H1 (cell line): Measurements from ENCODE around the gene DEPP1. TPM values are rescaled to one million over a fixed set of nuclear protein-coding genes. Genes with fewer than 3 reads are reported as not detected.

ENCODE experiments used
- CTCF ChIA-PET: fragments of 300-600 bp; sonication (Branson Sonifier 250); formaldehyde crosslinking; loops from one replicate; lab custom pipeline; 2021; ENCODE audit not compliant: partially characterized antibody; lab: Charles Lee
- POLR2A ChIA-PET: fragments of 300-600 bp; sonication (Branson Sonifier 250); formaldehyde crosslinking; loops from one replicate; lab custom pipeline; 2021; ENCODE audit warnings: inconsistent platforms; ENCODE audit not compliant: partially characterized antibody; lab: Charles Lee
- DNase-seq, 2 experiments: peaks; one replicate each; pipeline versions ENCODE4 v3.0.0 to v3.0.0-alpha.2; 2010 to 2022; ENCODE audit warnings: low spot score in 2 of 2, low read depth in 1 of 2, mixed read lengths in 1 of 2
- FAIRE-seq: peaks from 2 replicates; lab custom pipeline; 2011; peaks lifted over from hg19 to GRCh38; lab: Jason Lieb, UNC
- H2AFZ ChIP-seq: 2 replicates; pipeline ENCODE4 v1.8.1; 2012; ENCODE audit warnings: low read length, inconsistent platforms
- H2AK5ac ChIP-seq: 2 replicates; pipeline ENCODE4 v1.6.1; 2013; ENCODE audit warnings: low read depth, low read length
- H2BK120ac ChIP-seq: replicated peaks from 2 replicates; pipeline ENCODE3; 2013; ENCODE audit warnings: low read depth, low read length, inconsistent platforms
- H2BK12ac ChIP-seq: 2 replicates; pipeline ENCODE4 v1.6.1; 2013; ENCODE audit warnings: low read depth, low read length
- H2BK15ac ChIP-seq: 2 replicates; pipeline ENCODE4 v1.6.1; 2013; ENCODE audit warnings: low read length
- H2BK20ac ChIP-seq: 2 replicates; pipeline ENCODE4 v1.6.1; 2013; ENCODE audit warnings: low read length
- H2BK5ac ChIP-seq: 2 replicates; pipeline ENCODE4 v1.6.1; 2013; ENCODE audit warnings: low read depth, low read length
- H3K14ac ChIP-seq: 2 replicates; pipeline ENCODE4 v1.6.1; 2013; ENCODE audit warnings: inconsistent platforms; ENCODE audit not compliant: insufficient read length
- H3K18ac ChIP-seq: 2 replicates; pipeline ENCODE4 v1.6.1; 2013; ENCODE audit warnings: low read length; ENCODE audit errors: extremely low read depth
- H3K23ac ChIP-seq: 2 replicates; pipeline ENCODE4 v1.6.1; 2013; ENCODE audit warnings: inconsistent platforms; ENCODE audit not compliant: insufficient read length
- H3K23me2 ChIP-seq: 2 replicates; pipeline ENCODE4 v1.6.1; 2013; ENCODE audit warnings: low read depth, low read length
- H3K27ac ChIP-seq: 2 replicates; pipeline ENCODE4 v1.6.1; 2011; ENCODE audit warnings: low read depth, low read length, inconsistent platforms
- H3K27me3 ChIP-seq, 4 experiments: replicated peaks in 1 of 4; 1 replicate in 1 of 4; 2 replicates in 3 of 4; pipeline versions ENCODE4 v1.6.1 to v1.8.1; 2011 to 2013; ENCODE audit warnings: low read length in 3 of 4, mild to moderate bottlenecking in 3 of 4, inconsistent platforms in 2 of 4, mixed read lengths in 2 of 4, moderate library complexity in 1 of 4; ENCODE audit not compliant: control insufficient read depth in 3 of 4, insufficient read depth in 3 of 4; ENCODE audit errors: extremely low read depth in 1 of 4
- H3K36me3 ChIP-seq, 4 experiments: 2 replicates each; pipeline versions ENCODE4 v1.6.1 to v1.8.1; 2011 to 2013; ENCODE audit warnings: mild to moderate bottlenecking in 4 of 4, low read length in 3 of 4, moderate library complexity in 2 of 4, control low read depth in 1 of 4, inconsistent platforms in 1 of 4; ENCODE audit not compliant: insufficient read depth in 4 of 4, control insufficient read depth in 2 of 4
- H3K4ac ChIP-seq: replicated peaks from 2 replicates; pipeline ENCODE3; 2013; ENCODE audit warnings: low read length, low read depth, mixed read lengths, inconsistent platforms; ENCODE audit not compliant: insufficient read length
- H3K4me1 ChIP-seq, 4 experiments: replicated peaks in 1 of 4; 1 replicate in 1 of 4; 2 replicates in 3 of 4; pipeline versions ENCODE4 v1.6.1 to v1.8.1; 2011 to 2013; ENCODE audit warnings: low read length in 3 of 4, inconsistent platforms in 2 of 4, mixed read lengths in 1 of 4; ENCODE audit not compliant: insufficient read depth in 4 of 4, control insufficient read depth in 3 of 4
- H3K4me2 ChIP-seq, 2 experiments: 2 replicates each; pipeline versions ENCODE4 v1.6.1 to v1.8.1; 2011 to 2013; ENCODE audit warnings: low read depth in 2 of 2, low read length in 2 of 2, control low read depth in 1 of 2, inconsistent platforms in 1 of 2, mild to moderate bottlenecking in 1 of 2; ENCODE audit not compliant: insufficient read depth in 1 of 2
- H3K4me3 ChIP-seq, 4 experiments: fragments of 200-600, 300-600 bp in 1 of 4; sonication (generic), shearing (Covaris generic), sonication (Bioruptor Twin) in 1 of 4; 2 replicates each; pipeline versions ENCODE4 v1.5.1 to v1.8.1; 2011 to 2016; ENCODE audit warnings: low read length in 4 of 4, low read depth in 3 of 4, control low read depth in 2 of 4, inconsistent platforms in 2 of 4, mild to moderate bottlenecking in 2 of 4, mixed read lengths in 1 of 4, moderate library complexity in 1 of 4; ENCODE audit not compliant: insufficient read depth in 2 of 4; ENCODE audit errors: extremely low read depth in 1 of 4
- H3K56ac ChIP-seq: replicated peaks from 2 replicates; pipeline ENCODE3; 2013; ENCODE audit warnings: low read depth, mild to moderate bottlenecking, mixed read lengths, low read length, inconsistent platforms; ENCODE audit not compliant: insufficient read length
- H3K79me1 ChIP-seq: 2 replicates; pipeline ENCODE4 v1.6.1; 2013; ENCODE audit warnings: low read depth, low read length, control low read depth
- H3K79me2 ChIP-seq, 2 experiments: 2 replicates each; pipeline versions ENCODE4 v1.6.1 to v1.8.1; 2012 to 2013; ENCODE audit warnings: low read length in 2 of 2, mild to moderate bottlenecking in 2 of 2, inconsistent platforms in 1 of 2; ENCODE audit not compliant: insufficient read depth in 2 of 2, control insufficient read depth in 1 of 2
- H3K9ac ChIP-seq, 4 experiments: replicated peaks in 1 of 4; 1 replicate in 1 of 4; 2 replicates in 3 of 4; pipeline versions ENCODE4 v1.6.1 to v1.8.1; 2011 to 2013; ENCODE audit warnings: low read depth in 3 of 4, low read length in 3 of 4, control low read depth in 2 of 4, mild to moderate bottlenecking in 2 of 4, moderate library complexity in 2 of 4, inconsistent platforms in 1 of 4; ENCODE audit errors: extremely low read depth in 1 of 4
- H3K9me3 ChIP-seq, 2 experiments: 2 replicates each; pipeline versions ENCODE4 v1.6.1 to v1.8.1; 2012 to 2013; ENCODE audit warnings: mild to moderate bottlenecking in 2 of 2, moderate library complexity in 2 of 2, control low read depth in 1 of 2, inconsistent platforms in 1 of 2, low read depth in 1 of 2, low read length in 1 of 2, mixed read lengths in 1 of 2; ENCODE audit not compliant: insufficient read depth in 2 of 2
- H4K20me1 ChIP-seq, 2 experiments: replicated peaks in 1 of 2; 2 replicates each; pipeline versions ENCODE3 to v1.8.1; 2011 to 2013; ENCODE audit warnings: inconsistent platforms in 2 of 2, low read length in 2 of 2, mild to moderate bottlenecking in 1 of 2; ENCODE audit not compliant: insufficient read depth in 2 of 2, control insufficient read depth in 1 of 2
- H4K5ac ChIP-seq: 2 replicates; pipeline ENCODE4 v1.6.1; 2013; ENCODE audit warnings: low read length, low read depth, mixed read lengths, inconsistent platforms; ENCODE audit not compliant: insufficient read length
- H4K8ac ChIP-seq: 2 replicates; pipeline ENCODE4 v1.8.0; 2013; ENCODE audit warnings: mild to moderate bottlenecking, moderate library complexity, low read length, inconsistent platforms; ENCODE audit not compliant: insufficient read depth; ENCODE audit errors: extremely low read depth
- H4K91ac ChIP-seq: replicated peaks from 2 replicates; pipeline ENCODE3; 2013; ENCODE audit warnings: low read length, mixed read lengths, inconsistent platforms; ENCODE audit not compliant: insufficient read length
- ASH2L ChIP-seq: fragments of 200-600, 300-600 bp; sonication (generic); IDR thresholded peaks from one replicate; pipeline ENCODE4 v1.7.1; 2017; ENCODE audit warnings: low read length
- CBX5 ChIP-seq: fragments of 300-800, 300-1000 bp; sonication (generic); IDR thresholded peaks from 2 replicates; pipeline ENCODE4 v1.7.1; 2016; ENCODE audit warnings: antibody characterized with exemption, low read length, low read depth
- CEBPB ChIP-seq: IDR thresholded peaks from 2 replicates; pipeline ENCODE4 v1.6.1; 2012; ENCODE audit warnings: low read depth, low read length
- JUN ChIP-seq: IDR thresholded peaks from 2 replicates; pipeline ENCODE4 v1.6.1; 2011; ENCODE audit warnings: low read depth, mild to moderate bottlenecking, improper control_type of control experiment, low read length
- SIRT6 ChIP-seq: IDR thresholded peaks from one replicate; pipeline ENCODE4 v1.7.1; 2012; ENCODE audit warnings: low read length, inconsistent platforms
- WGBS, 2 experiments: shearing (Covaris generic) in 1 of 2; methylation state at CpG; one replicate each; pipeline versions ENCODE4 v1.1.6 to v1.1.7; 2013 to 2015; ENCODE audit warnings: low lambda C conversion rate in 2 of 2, mixed read lengths in 2 of 2, inconsistent platforms in 1 of 2, low coverage in 1 of 2, missing lambda C conversion rate in 1 of 2; ENCODE audit not compliant: insufficient replicate concordance in 2 of 2, insufficient coverage in 1 of 2, insufficient read length in 1 of 2; ENCODE audit errors: extremely low coverage in 1 of 2, missing lambda C conversion rate in 1 of 2; 5-methylcytosine and 5-hydroxymethylcytosine counted together
- polyA plus RNA-seq, 7 experiments: library from polyadenylated mRNA; depleted of rRNA in 3 of 7; stranded (reverse) in 5 of 7; unstranded in 2 of 7; fragments of >200 nt in 5 of 7; fragments of 200-250 nt in 2 of 7; gene quantifications; 1 replicate in 5 of 7; 2 replicates in 1 of 7; 4 replicates in 1 of 7; pipeline versions ENCODE4 v1.2.1 to v1.2.3, GENCODE V29; 2011 to 2013; ENCODE audit warnings: missing spikeins in 2 of 7, mixed read lengths in 2 of 7
- total RNA-seq: library from RNA; stranded (reverse); fragmentation: NEBNext Ultra II Directional; extraction: Animal tissue kit (Norgen Biotek cat#: 25700); gene quantifications from 2 replicates; pipeline ENCODE4 v1.2.1, GENCODE V29; 2021

The DEPP1 gene
- total and polyA plus RNA-seq, 2 of the 8 experiments (the other 6 are each of a cell fraction or from before 2014, with no cell fraction given): 0.67 to 4.5 TPM

DNA sequence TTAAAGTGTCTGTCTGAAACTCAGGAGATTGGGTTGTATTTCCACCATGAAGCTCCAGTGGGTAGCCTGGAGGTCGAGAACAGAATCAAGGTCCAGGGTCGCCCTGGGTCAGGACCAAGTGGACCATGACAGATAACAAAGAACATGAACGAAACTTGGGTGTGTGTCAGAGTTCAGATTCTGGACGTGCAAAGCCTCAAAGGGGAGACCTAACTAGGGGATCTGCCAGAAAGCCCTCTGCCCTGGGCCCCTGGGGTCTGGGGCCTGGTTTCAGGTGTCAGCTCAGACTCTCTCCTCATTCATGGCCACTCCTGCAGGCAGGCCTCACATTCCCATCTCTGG, 17.4 kb downstream of the DEPP1 start:
- Histone ChIP-seq H3K79me2 (no peaks in the 10 kb centered on the region; a peak in 1 of 4 replicates), H3K9me3 (no peaks in the 10 kb centered on the region), H2BK15ac (peak overlapping the region; percentile 62; the same call in 1 of the 2 replicates), H4K8ac (no peak overlapping the region), H4K20me1 (no peaks in the 10 kb centered on the region), H2BK20ac (peak overlapping the region; percentile 15; the same call in 1 of the 2 replicates), H4K91ac (no peak overlapping the region), H3K23ac (no peak overlapping the region), H3K27me3 (peaks cover 0 to 7% (median 3%) of the 10 kb centered on the region in 4 experiments; a peak in 4 of 7 replicates), H3K18ac (no peak overlapping the region), H3K56ac (no peak overlapping the region), H3K14ac (no peak overlapping the region), H2BK12ac (no peak overlapping the region), H3K23me2 (peaks cover 8% of the 10 kb centered on the region), H3K4ac (no peak overlapping the region), H3K79me1 (no peaks in the 10 kb centered on the region), H3K4me3 (no peak overlapping the region), H2BK5ac (no peak overlapping the region), H2AFZ (no peak overlapping the region), H2BK120ac (no peak overlapping the region), H3K9ac (no peak overlapping the region), H2AK5ac (no peak overlapping the region), H3K36me3 (no peaks in the 10 kb centered on the region), H4K5ac (no peak overlapping the region), H3K27ac (no peak overlapping the region), H3K4me2 (peak overlapping the region in 1 of 2 experiments; percentile 90; a peak in 2 of 4 replicates), H3K4me1 (peaks cover 25 to 42% (median 34%) of the 10 kb centered on the region in 4 experiments)
- FAIRE-seq (no peak), DNase-seq (peak in 1 of 2 experiments; percentile 26)
- 58% methylated on average over 4 of the region's 4 CpGs; no CpG with 5 or more reads in 1 of the 2 experiments for WGBS, 2 experiments
- ChIA-PET CTCF (interaction anchor here (4.9 to 11.2 kb wide), 4 partner anchors 10 to 30 kb away, joined by 26 to 143 read pairs (median 102); no protein-coding TSS in a partner anchor), POLR2A (interaction anchor here (0.8 to 1.8 kb wide), 6 partner anchors 11 to 39 kb away, joined by 3 to 5 read pairs (median 4); no protein-coding TSS in a partner anchor)
- TF ChIP-seq ASH2L: no peak
- TF ChIP-seq CEBPB: no peak
- TF ChIP-seq CBX5: no peak
- no peak for TF ChIP-seq SIRT6
- no peak for TF ChIP-seq JUN
